Suprapubic skin (tissue), 4 donors: ENCODE measurements around the gene HIVEP3.

Source experiments
- CTCF ChIP-seq, 2 donors: fragments of 200-600 bp in 1 of 2; fragments of 450-650 bp in 1 of 2; sonication (generic) in 1 of 2; IDR thresholded peaks; one replicate each; pipeline ENCODE4 v1.5.1; 2016 to 2019; ENCODE audit warnings: antibody characterized with exemption in 2 of 2, mild to moderate bottlenecking in 1 of 2, moderate library complexity in 1 of 2
- EP300 ChIP-seq: sonication (generic); formaldehyde crosslinking; IDR thresholded peaks from one replicate; pipeline ENCODE4 v1.6.1; 2017; ENCODE audit warnings: antibody characterized with exemption
- POLR2A ChIP-seq, 2 donors: fragments of 450-650 bp; IDR thresholded peaks; one replicate each; pipeline ENCODE4 v1.6.1; 2017; ENCODE audit warnings: antibody characterized with exemption in 2 of 2, mild to moderate bottlenecking in 2 of 2, moderate library complexity in 2 of 2
- POLR2AphosphoS5 ChIP-seq, 3 donors: sonication (generic); formaldehyde crosslinking; IDR thresholded peaks; one replicate each; pipeline ENCODE4 v1.6.1; 2017; ENCODE audit warnings: antibody characterized with exemption in 3 of 3

- TF ChIP-seq CTCF (IDR thresholded peaks at IDR 0.05), result no peak
- no peak for TF ChIP-seq EP300
- TF ChIP-seq POLR2A (IDR thresholded peaks at IDR 0.05), result no peak
- no peak for TF ChIP-seq POLR2AphosphoS5 (IDR thresholded peaks at IDR 0.05)
Observed at GRCh38 chr1:41623736-41624135, 295.0 kb downstream of the HIVEP3 start.
